Activated T-helper 1 cell treated with anti-CD3 and anti-CD28 coated beads, Interleukin-12 subunit alpha, Interleukin-12 subunit beta, Interleukin-2, Interleukin-4 antibody, amounts not matched to agents 30 ng/mL and 10 ng/mL and 1 ng/mL, durations not matched to agents 14 hours and 24 hours and 36 hours (primary cell): ENCODE data around the gene NKAIN1. TPM values are rescaled to one million over a fixed set of nuclear protein-coding genes. Genes with fewer than 3 reads are reported as not detected.

Source experiments
- DNase-seq: peaks from one replicate; pipeline ENCODE4 v3.0.0; 2021; ENCODE audit warnings: low spot score
- H3K27ac Mint-ChIP-seq: one replicate; pipeline ENCODE4 v1.8.0; 2021; ENCODE audit warnings: mild to moderate bottlenecking, mixed read lengths
- H3K27me3 Mint-ChIP-seq: one replicate; pipeline ENCODE4 v1.8.0; 2022; ENCODE audit warnings: mild to moderate bottlenecking, moderate library complexity, mixed read lengths; ENCODE audit not compliant: insufficient read depth
- H3K36me3 Mint-ChIP-seq: one replicate; pipeline ENCODE4 v1.8.0; 2021; ENCODE audit warnings: low read depth, mixed read lengths
- H3K4me1 Mint-ChIP-seq: one replicate; pipeline ENCODE4 v1.8.0; 2021; ENCODE audit warnings: low read depth, mixed read lengths
- H3K4me3 Mint-ChIP-seq: one replicate; pipeline ENCODE4 v1.8.0; 2021; ENCODE audit warnings: mild to moderate bottlenecking, moderate library complexity, mixed read lengths
- H3K9me3 Mint-ChIP-seq: one replicate; pipeline ENCODE4 v1.8.0; 2021; ENCODE audit warnings: mixed read lengths
- intact Hi-C: fragments of 100-400 bp; cut with micrococcal nuclease; formaldehyde crosslinking; loops from one replicate; pipeline ENCODE4 v1.15.1; 2024
- total RNA-seq: library from RNA; stranded (reverse); gene quantifications from 2 replicates; pipeline ENCODE4 v1.2.3, GENCODE V29; 2022

NKAIN1 gene
- total RNA-seq, 1 donor from 2014 or later = not detected

- Mint-ChIP-seq H3K27me3 (peaks cover 5% of the 10 kb centered on the region), H3K27ac (no peak overlapping the region), H3K4me3 (no peak overlapping the region), H3K36me3 (no peaks in the 10 kb centered on the region), H3K4me1 (no peaks in the 10 kb centered on the region), H3K9me3 (no peaks in the 10 kb centered on the region)
- intact Hi-C loops = no loop called here
- no peak for DNase-seq
Observed at GRCh38 chr1:31249854-31250253, 10.2 kb upstream of the NKAIN1 start.

- Mint-ChIP-seq H3K4me3 (no peak overlapping the region), H3K27ac (no peak overlapping the region), H3K4me1 (no peaks in the 10 kb centered on the region), H3K9me3 (no peaks in the 10 kb centered on the region), H3K27me3 (peaks cover 7% of the 10 kb centered on the region), H3K36me3 (no peaks in the 10 kb centered on the region)
- no peak for DNase-seq
- intact Hi-C loops = no loop called here
Observed at GRCh38 chr1:31248276-31248675, 8.6 kb upstream of the NKAIN1 start.

- DNase-seq = no peak
- Mint-ChIP-seq H3K27me3 (peaks cover 20% of the 10 kb centered on the region), H3K27ac (no peak overlapping the region), H3K36me3 (no peaks in the 10 kb centered on the region), H3K4me1 (no peaks in the 10 kb centered on the region), H3K4me3 (no peak overlapping the region), H3K9me3 (no peaks in the 10 kb centered on the region)
- intact Hi-C loops = no loop called here
Observed at GRCh38 chr1:31244326-31244725, 4.6 kb upstream of the NKAIN1 start.

GRCh38 chr1:31243501-31244286, 4.0 kb upstream of the NKAIN1 start:
- H3K9me3 Mint-ChIP-seq = no peaks in the 10 kb centered on the region
- no peak for DNase-seq
- peaks cover 2% of the 10 kb centered on the region for H3K36me3 Mint-ChIP-seq
- no peak overlapping the region for H3K27ac Mint-ChIP-seq
- H3K4me3 Mint-ChIP-seq = no peak overlapping the region
- H3K27me3 Mint-ChIP-seq = peaks cover 26% of the 10 kb centered on the region
- peaks cover 5% of the 10 kb centered on the region for H3K4me1 Mint-ChIP-seq
- intact Hi-C loops = no loop called here

- Mint-ChIP-seq H3K36me3 (peaks cover 2% of the 10 kb centered on the region), H3K27me3 (peaks cover 42% of the 10 kb centered on the region), H3K4me1 (peaks cover 6% of the 10 kb centered on the region), H3K27ac (no peak overlapping the region), H3K4me3 (no peak overlapping the region), H3K9me3 (no peaks in the 10 kb centered on the region)
- no peak for DNase-seq
- intact Hi-C loops = no loop called here
Observed at GRCh38 chr1:31241321-31241720, 1.6 kb upstream of the NKAIN1 start.

GRCh38 chr1:31238986-31239613, 587 bp downstream of the NKAIN1 start:
- DNase-seq = no peak
- peaks cover 2% of the 10 kb centered on the region for H3K36me3 Mint-ChIP-seq
- H3K4me1 Mint-ChIP-seq = peaks cover 6% of the 10 kb centered on the region
- H3K27ac Mint-ChIP-seq = no peak overlapping the region
- no peaks in the 10 kb centered on the region for H3K9me3 Mint-ChIP-seq
- intact Hi-C loops = no loop called here
- H3K4me3 Mint-ChIP-seq = peak overlapping the region; percentile 70
- H3K27me3 Mint-ChIP-seq = peaks cover 46% of the 10 kb centered on the region

- H3K27me3 Mint-ChIP-seq = peaks cover 46% of the 10 kb centered on the region
Observed at GRCh38 chr1:31238612-31238985, 1.1 kb downstream of the NKAIN1 start.

GRCh38 chr1:31234870-31235269, 4.8 kb downstream of the NKAIN1 start:
- Mint-ChIP-seq H3K4me1 (peaks cover 6% of the 10 kb centered on the region), H3K4me3 (no peak overlapping the region)
- intact Hi-C loops = no loop called here

More at GRCh38 chr1:31238612-31238985, 1.1 kb downstream of the NKAIN1 start:
- Mint-ChIP-seq H3K4me1 (peaks cover 6% of the 10 kb centered on the region), H3K36me3 (peaks cover 2% of the 10 kb centered on the region), H3K27ac (no peak overlapping the region), H3K9me3 (no peaks in the 10 kb centered on the region), H3K4me3 (peak overlapping the region; percentile 70)
- intact Hi-C loops = no loop called here
- no peak for DNase-seq

GRCh38 chr1:31234123-31234708, 5.5 kb downstream of the NKAIN1 start:
- no peak for DNase-seq
- Mint-ChIP-seq H3K4me3 (no peak overlapping the region), H3K27ac (no peak overlapping the region), H3K36me3 (peaks cover 2% of the 10 kb centered on the region), H3K4me1 (peaks cover 6% of the 10 kb centered on the region), H3K9me3 (no peaks in the 10 kb centered on the region), H3K27me3 (peaks cover 35% of the 10 kb centered on the region)
- intact Hi-C loops = no loop called here

More at GRCh38 chr1:31234870-31235269, 4.8 kb downstream of the NKAIN1 start:
- DNase-seq = no peak
- peaks cover 35% of the 10 kb centered on the region for H3K27me3 Mint-ChIP-seq
- no peaks in the 10 kb centered on the region for H3K9me3 Mint-ChIP-seq
- no peak overlapping the region for H3K27ac Mint-ChIP-seq
- peaks cover 2% of the 10 kb centered on the region for H3K36me3 Mint-ChIP-seq

GRCh38 chr1:31232689-31233088, 7.0 kb downstream of the NKAIN1 start:
- Mint-ChIP-seq H3K4me3 (no peak overlapping the region), H3K27me3 (peaks cover 20% of the 10 kb centered on the region), H3K9me3 (no peaks in the 10 kb centered on the region), H3K36me3 (no peaks in the 10 kb centered on the region), H3K27ac (no peak overlapping the region), H3K4me1 (no peaks in the 10 kb centered on the region)
- intact Hi-C loops = no loop called here
- DNase-seq = no peak

GRCh38 chr1:31231802-31232201, 7.9 kb downstream of the NKAIN1 start:
- no peak for DNase-seq
- intact Hi-C loops = no loop called here
- H3K27ac Mint-ChIP-seq = no peak overlapping the region
- H3K4me1 Mint-ChIP-seq = no peaks in the 10 kb centered on the region
- H3K36me3 Mint-ChIP-seq = no peaks in the 10 kb centered on the region
- peaks cover 16% of the 10 kb centered on the region for H3K27me3 Mint-ChIP-seq
- no peaks in the 10 kb centered on the region for H3K9me3 Mint-ChIP-seq
- H3K4me3 Mint-ChIP-seq = no peak overlapping the region

GRCh38 chr1:31230378-31230777, 9.3 kb downstream of the NKAIN1 start:
- no peak for DNase-seq
- Mint-ChIP-seq H3K4me1 (no peaks in the 10 kb centered on the region), H3K27me3 (peaks cover 6% of the 10 kb centered on the region), H3K9me3 (no peaks in the 10 kb centered on the region), H3K4me3 (no peak overlapping the region), H3K27ac (no peak overlapping the region), H3K36me3 (no peaks in the 10 kb centered on the region)
- intact Hi-C loops = no loop called here

- H3K27ac Mint-ChIP-seq = no peak overlapping the region
- no peaks in the 10 kb centered on the region for H3K9me3 Mint-ChIP-seq
- peaks cover 2% of the 10 kb centered on the region for H3K27me3 Mint-ChIP-seq
- H3K36me3 Mint-ChIP-seq = no peaks in the 10 kb centered on the region
- no peaks in the 10 kb centered on the region for H3K4me1 Mint-ChIP-seq
- H3K4me3 Mint-ChIP-seq = no peak overlapping the region
- intact Hi-C loops = no loop called here
- DNase-seq = no peak
Observed at GRCh38 chr1:31228986-31229385, 10.7 kb downstream of the NKAIN1 start.
